GM19238 (cell line): ENCODE results near the gene MYO1F.

Source experiments
- DNase-seq: peaks from one replicate; pipeline ENCODE4 v3.0.0; 2011; ENCODE audit warnings: low spot score; ENCODE audit not compliant: insufficient read length

Gene MYO1F

GRCh38 chr19:8491574-8491973 is 85.7 kb downstream of the MYO1F start:
- DNase-seq: no peak

- DNase-seq: no peak
Measured at GRCh38 chr19:8490873-8491272, 86.4 kb downstream of the MYO1F start.

GRCh38 chr19:8490395-8490760 is 86.9 kb downstream of the MYO1F start:
- no peak for DNase-seq

- no peak for DNase-seq
Measured at GRCh38 chr19:8489561-8490394, 87.5 kb downstream of the MYO1F start.

- DNase-seq: no peak
Measured at GRCh38 chr19:8488365-8488764, 88.9 kb downstream of the MYO1F start.

- peak; percentile 43 for DNase-seq
Measured at GRCh38 chr19:8487137-8487851, 89.9 kb downstream of the MYO1F start.

GRCh38 chr19:8486661-8487136 is 90.5 kb downstream of the MYO1F start:
- no peak for DNase-seq

- DNase-seq: no peak
Measured at GRCh38 chr19:8485561-8486371, 91.5 kb downstream of the MYO1F start.

- DNase-seq: no peak
Measured at GRCh38 chr19:8484331-8484894, 92.8 kb downstream of the MYO1F start.

- no peak for DNase-seq
Measured at GRCh38 chr19:8483165-8483564, 94.1 kb downstream of the MYO1F start.

- DNase-seq: no peak
Measured at GRCh38 chr19:8482696-8483095, 94.5 kb downstream of the MYO1F start.

GRCh38 chr19:8481616-8482015 is 95.6 kb downstream of the MYO1F start:
- DNase-seq: no peak

- no peak for DNase-seq
Measured at GRCh38 chr19:8481201-8481600, 96.0 kb downstream of the MYO1F start.

GRCh38 chr19:8478598-8478997 is 98.6 kb downstream of the MYO1F start:
- DNase-seq: no peak

- no peak for DNase-seq
Measured at GRCh38 chr19:8477889-8478288, 99.4 kb downstream of the MYO1F start.

- DNase-seq: no peak
Measured at GRCh38 chr19:8476524-8476923, 100.7 kb downstream of the MYO1F start.

- DNase-seq: no peak
Measured at GRCh38 chr19:8475005-8475404, 102.2 kb downstream of the MYO1F start.

- peak; percentile 71 for DNase-seq
Measured at GRCh38 chr19:8473648-8474476, 103.4 kb downstream of the MYO1F start.
